Measurements from ENCODE around the gene HNRNPL.
"Not testable (repeated sequence)": the region's sequence is repeated elsewhere in the genome, so short reads cannot be mapped to it uniquely, and the experiment has no call there.

HNRNPL gene

GRCh38 chr19:38801359-38802095, 48.3 kb downstream of the HNRNPL start:
- no peak for DNase-seq (ENCODE audit: low read depth)

GRCh38 chr19:38800577-38801347, 49.0 kb downstream of the HNRNPL start:
- no peak for DNase-seq (ENCODE audit: low read depth)

- no peak for DNase-seq (ENCODE audit: low read depth)
Observed at GRCh38 chr19:38799104-38799503, 50.7 kb downstream of the HNRNPL start.

DNA sequence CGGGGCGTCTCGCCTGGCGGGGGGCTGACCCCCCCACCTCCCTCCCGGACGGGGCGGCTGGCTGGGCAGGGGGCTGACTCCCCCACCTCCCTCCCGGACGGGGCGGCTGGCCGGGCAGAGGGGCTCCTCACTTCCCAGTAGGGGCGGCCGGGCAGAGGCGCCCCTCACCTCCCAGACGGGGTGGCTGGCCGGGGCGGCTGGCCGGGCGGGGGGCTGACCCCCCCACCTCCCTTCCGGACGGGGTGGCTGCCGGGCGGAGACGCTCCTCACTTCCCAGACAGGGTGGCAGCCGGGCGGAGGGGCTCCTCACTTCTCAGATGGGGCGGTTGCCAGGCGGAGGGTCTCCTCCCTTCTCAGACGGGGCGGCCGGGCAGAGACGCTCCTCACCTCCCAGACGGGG, 52.0 kb downstream of the HNRNPL start:
- DNase-seq (ENCODE audit: low read depth) = not testable (repeated sequence)

DNA sequence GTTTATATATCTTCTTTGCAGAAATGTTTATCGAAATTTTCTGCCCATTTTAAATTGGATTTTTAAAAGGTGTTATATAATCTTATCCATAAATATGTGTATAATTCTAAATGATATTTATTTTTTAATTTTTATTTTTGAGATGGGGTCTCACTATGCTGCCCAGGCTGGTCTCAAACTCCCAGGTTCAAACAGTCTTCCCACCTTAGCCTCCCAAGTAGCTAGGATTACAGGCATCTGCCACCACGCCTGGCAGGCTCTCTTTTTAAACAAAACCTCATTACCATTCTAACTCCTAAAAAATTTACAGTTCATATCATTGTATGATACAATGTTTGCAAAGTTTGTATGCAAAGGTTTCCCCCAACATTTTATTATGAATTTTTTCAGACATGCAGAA, 53.6 kb downstream of the HNRNPL start:
- DNase-seq (ENCODE audit: low read depth) = no peak

GRCh38 chr19:38795549-38795948, 54.2 kb downstream of the HNRNPL start:
- DNase-seq (ENCODE audit: low read depth) = no peak

GRCh38 chr19:38793671-38794070, 56.1 kb downstream of the HNRNPL start:
- no peak for DNase-seq (ENCODE audit: low read depth)

GRCh38 chr19:38793177-38793576, 56.6 kb downstream of the HNRNPL start:
- no peak for DNase-seq (ENCODE audit: low read depth)

DNA sequence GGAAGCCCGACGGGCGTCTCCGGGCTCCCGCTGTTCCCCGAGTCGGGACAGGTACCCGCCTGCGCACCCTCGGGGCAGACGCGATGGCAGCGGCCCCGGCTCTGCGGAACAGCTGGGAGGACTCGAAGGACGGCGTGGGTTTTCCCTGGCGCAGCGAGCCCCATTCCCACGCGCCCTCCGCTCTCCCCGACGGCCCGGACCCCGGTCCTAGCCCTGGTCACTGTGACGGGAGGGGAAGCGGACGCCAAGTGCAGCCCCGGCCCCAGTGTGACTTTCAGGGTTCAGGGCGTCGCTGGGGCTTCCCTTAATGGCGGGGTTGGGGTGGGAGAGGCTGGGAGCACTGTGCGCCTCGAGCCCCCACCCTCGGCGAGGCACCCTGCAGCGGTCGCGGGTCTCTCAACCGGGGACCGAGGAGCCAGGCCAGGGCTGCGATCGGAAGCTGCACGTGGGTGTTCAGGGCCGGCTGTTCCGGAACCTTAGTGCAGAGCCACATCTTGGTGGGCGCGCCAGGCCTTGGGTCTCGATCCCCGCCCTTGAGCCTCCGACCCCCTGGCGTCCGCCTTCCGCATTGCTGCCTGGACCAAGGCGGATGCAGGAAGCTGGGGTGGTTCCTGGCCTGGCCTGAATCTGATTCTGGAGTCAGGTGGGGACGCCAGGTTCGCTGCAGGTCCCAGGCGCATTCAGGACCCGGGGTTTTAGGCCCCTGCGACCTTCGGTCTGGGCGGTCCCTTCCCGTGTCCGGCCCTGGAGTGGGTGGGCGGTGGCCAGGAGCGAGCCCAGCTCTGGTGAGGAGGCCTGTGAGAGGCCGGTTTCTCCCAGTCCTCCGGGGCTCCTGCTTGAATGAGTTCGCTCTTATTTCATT, 57.3 kb downstream of the HNRNPL start:
- no peak for DNase-seq (ENCODE audit: low read depth)

DNA sequence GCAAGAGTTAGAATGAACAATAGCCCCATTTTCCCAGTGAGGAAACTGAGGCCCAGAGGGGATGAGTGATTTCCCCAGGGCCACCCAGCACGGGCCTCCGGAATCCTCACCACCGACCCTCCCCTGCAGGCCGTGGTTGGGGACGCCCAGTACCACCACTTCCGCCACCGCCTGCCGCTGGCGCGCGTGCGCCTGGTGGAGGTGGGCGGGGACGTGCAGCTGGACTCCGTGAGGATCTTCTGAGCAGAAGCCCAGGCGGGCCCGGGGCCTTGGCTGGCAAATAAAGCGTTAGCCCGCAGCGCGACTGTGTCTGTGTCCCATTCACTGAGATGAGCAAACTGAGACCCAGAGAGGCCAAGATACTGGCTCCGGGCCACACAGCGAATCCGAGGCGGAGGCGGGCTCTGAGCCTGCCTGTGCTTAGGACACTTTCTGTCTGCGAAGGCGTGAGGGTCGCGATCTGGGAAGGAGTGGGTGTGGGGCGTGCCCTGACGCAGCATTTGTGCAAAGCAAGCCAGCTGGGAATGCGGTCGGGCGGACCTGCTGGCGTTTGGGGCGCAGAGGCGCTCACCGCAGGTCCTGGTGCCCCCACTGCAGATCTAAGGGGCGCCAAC, 58.2 kb downstream of the HNRNPL start:
- DNase-seq (ENCODE audit: low read depth) = not testable (repeated sequence)

- DNase-seq (ENCODE audit: low read depth) = not testable (repeated sequence)
Observed at GRCh38 chr19:38790507-38791403, 59.0 kb downstream of the HNRNPL start.

- DNase-seq (ENCODE audit: low read depth) = no peak
Observed at GRCh38 chr19:38788478-38789243, 61.1 kb downstream of the HNRNPL start, which contains the start of gene LGALS7B. Gene LGALS7B (plus strand): TSS chr19:38789200. CDS start chr19:38789227, 27 bp downstream.

DNA sequence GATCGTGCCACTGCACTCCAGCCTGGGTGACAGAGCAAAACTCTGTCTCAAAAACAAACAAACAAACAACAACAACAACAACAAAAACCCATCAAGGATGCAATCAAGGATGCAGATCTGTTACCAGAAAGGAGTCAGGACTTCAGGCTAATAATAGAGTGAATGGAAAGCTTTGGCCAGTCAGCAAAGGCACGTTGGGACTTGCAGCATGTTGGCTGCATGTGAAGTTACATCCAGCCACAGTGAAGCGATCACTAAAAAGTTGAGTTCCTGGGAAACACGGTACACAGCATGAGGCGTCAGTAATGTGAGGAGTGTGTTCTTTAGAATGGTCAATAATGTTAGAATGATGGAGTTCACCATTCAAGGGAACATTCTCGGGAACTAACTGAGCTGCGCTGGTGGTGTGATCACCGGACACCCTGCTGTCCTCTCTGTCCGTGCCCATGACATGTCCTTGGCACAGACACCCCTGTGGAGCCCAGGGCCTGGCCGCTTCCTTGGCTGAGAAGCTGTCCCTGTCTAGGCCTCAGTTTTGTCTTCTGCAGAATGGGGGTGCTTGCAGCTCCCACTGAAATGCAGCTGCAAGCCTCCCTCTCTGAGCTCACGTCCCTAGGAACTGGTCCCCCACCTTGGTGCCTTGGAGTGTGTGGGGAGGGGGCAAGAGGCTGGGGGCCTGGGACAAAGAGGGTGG, 63.1 kb downstream of the HNRNPL start:
- no peak for DNase-seq (ENCODE audit: low read depth)
